Left kidney (tissue), 2 donors: ENCODE results near the gene IL24. TPM values are rescaled to one million over a fixed set of nuclear protein-coding genes. Genes with fewer than 3 reads are reported as not detected.
"Not testable (repeated sequence)": the region's sequence is repeated elsewhere in the genome, so short reads cannot be mapped to it uniquely, and the experiment has no call there.

Experiments
- DNase-seq: peaks from one replicate; pipeline ENCODE4 v3.0.0-alpha.2; 2013
- polyA plus RNA-seq: library from polyadenylated mRNA; unstranded; fragments of 120-200 nt; gene quantifications from one replicate; pipeline ENCODE4 v1.2.1, GENCODE V29; 2013; ENCODE audit not compliant: insufficient read length

IL24 gene
- polyA plus RNA-seq, 1 donor = 0.23 TPM

DNA sequence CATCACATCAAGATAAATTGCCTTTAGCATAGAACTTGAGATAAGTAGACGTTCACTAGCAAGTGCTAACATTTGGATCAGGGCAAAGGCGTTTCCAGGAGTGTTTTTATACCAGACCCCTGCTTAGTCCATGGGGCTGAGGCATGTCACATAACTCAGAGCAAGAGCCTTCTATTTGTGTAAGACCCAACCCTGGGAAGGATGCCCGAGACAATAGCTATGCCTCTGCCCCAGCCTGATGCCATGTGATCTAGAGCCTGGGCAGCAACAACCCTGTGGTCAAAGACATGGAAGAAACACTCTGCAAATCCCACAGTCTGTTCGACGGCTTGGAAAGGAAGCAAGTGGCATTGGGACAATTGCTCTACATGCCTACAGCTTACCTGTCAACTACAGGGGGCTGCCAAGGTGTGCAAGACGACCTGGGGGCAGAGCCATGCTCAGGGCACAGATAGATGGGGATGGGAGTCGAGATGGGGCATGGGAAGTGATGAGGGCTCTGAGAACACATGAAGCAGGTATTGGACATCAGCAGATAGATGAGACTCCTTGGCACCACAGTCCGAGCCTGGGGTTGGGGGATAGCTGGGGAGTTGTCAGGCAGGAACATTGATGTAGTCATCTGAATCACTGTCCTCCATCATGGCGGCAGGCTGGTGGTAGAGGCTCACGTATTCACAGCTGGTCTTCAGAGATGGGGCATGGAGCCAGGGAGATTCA lies 7.3 kb downstream of the IL24 start:
- no peak for DNase-seq

DNA sequence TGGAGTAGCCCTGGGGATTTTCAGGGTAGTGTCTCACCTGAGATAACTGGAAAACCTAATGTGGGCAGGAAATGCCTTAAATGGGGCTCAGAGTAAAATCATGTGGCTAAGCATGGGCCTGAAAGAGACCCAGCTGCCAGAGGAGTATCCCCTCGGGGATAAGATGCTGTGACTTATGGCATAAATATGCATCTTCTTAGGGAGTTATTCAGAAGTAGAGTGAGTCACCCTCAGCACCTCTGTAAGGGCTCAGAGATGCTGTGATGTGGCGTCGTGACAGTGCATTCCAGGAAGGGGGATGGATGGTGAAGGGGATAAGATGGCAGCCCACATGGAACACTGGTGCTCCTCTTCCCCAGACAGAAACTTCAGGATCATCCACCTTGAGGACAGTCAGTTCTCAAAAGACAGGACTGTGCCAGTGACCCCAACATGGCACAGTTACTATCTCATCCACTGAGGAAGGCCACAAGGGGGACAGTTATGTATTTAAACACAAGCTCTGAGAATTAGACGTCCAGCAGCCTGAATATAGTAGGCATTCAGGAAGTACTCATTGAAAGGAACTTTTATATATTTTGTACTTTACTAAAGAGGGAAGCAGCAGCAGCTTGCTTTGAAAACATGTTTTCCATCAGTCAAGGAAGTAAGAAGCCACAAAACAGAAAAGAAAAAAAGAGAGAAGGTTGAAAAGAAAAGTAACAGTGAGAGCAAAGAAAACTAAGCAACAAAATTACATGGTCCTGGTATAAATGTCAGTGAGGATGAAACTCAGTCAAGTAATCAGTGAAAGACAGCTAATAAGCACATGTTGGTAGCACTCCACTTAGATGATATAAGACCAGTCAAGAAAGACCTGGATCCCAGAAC lies 8.3 kb downstream of the IL24 start:
- DNase-seq = no peak

DNA sequence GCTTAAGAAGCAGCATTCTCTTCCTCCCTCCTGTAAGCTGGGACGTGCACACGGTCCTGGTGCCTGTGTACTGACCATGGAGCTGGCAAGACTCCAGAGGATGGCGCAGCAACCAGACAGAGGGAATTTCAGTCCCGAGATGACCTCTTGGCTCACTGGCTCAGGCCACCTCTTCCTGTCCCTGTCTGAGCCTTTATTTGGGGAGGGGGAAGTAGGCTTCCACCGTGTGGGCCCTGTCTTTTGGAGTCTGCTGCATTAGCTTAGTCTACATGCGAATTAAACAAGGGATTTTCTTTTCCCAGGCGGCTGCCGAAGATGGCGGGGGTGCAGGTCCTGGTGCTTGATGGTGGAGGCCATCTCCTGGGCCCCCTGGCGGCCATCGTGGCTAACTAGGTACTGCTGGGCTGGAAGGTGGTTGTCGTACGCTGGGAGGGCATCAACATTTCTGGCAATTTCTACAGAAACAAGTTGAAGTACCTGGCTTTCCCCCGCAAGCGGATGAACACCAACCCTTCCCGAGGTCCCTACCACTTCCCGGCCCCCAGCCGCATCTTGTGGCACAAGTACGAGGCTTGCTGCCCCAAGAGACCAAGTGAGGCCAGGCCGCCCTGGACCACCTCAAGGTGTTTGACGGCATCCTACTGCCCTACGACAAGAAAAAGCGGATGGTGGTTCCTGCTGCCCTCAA lies 10.2 kb downstream of the IL24 start:
- DNase-seq = no peak

DNA sequence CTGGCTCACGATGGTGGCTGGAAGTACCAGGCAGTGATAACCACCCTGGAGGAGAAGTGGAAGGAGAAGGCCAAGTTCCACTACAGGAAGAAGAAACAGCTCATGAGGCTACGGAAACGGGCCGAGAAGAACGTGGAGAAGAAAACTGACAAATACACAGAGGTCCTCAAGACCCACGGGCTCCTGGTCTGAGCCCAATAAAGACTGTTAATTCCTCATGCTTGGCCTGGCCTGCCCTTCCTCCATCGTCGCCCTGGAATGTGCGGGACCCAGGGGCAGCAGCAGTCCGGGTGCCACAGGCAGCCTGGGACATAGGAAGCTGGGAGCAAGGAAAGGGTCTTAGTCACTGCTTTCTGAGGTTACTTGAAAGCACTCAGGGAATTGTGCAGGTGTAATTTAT lies 10.8 kb downstream of the IL24 start:
- DNase-seq = no peak

DNA sequence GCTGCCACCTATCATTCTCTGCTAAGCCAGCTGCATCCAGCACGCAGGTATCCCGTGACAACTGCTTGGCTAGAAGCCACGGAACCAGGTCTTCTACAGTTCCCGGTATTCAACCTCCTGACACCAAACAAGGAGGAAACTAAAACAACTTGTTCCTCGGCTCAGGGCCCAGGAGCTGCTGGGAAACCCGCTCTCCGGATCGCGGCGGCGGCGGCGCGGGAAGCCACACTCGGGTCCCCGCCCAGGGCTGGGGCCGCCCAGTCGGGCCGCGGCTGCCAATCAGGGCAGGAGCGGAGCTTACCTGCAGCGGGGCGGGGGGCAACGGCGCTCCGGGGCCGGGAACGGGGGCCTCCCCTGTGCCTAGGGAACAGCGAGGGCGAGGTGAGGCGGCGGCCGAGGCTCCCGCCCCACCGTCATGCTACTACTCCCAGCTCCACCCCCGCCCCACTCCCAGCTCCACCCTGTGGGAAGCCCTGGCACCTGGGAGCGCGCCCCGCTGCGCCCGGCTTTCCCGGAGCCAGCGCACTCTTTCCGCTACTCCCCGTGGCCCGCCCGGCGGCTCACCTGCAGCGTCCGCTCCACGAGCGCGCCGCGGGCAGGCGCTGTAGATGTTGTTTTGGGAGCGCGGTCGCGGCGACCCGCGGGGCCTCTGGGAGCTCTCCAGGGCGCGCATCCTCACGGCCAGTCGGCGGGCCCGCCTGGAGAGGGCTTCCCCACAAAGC lies 12.1 kb downstream of the IL24 start:
- DNase-seq = peak; percentile 84

DNA sequence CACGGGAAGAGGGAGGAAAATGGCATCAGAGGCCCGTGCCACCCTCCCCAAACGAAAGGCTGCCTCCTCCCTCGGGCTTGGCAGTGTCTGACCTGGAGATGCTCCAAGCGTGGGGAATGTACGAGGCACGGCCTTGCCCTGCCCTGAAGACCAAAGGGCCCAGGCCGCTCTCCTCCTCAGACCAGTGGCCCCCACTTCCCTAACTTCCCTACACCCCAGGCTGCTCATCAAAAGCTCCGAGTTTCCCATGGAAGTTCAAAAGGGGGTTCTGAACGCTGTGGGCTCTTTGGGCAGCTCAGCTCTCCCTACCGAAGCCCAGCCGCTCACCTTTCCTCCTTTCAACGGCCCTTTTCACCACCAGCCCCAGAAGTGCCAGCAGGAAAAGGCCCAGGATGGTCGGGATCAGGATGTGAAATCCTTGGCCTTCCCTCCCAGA lies 12.7 kb downstream of the IL24 start:
- no peak for DNase-seq

DNA sequence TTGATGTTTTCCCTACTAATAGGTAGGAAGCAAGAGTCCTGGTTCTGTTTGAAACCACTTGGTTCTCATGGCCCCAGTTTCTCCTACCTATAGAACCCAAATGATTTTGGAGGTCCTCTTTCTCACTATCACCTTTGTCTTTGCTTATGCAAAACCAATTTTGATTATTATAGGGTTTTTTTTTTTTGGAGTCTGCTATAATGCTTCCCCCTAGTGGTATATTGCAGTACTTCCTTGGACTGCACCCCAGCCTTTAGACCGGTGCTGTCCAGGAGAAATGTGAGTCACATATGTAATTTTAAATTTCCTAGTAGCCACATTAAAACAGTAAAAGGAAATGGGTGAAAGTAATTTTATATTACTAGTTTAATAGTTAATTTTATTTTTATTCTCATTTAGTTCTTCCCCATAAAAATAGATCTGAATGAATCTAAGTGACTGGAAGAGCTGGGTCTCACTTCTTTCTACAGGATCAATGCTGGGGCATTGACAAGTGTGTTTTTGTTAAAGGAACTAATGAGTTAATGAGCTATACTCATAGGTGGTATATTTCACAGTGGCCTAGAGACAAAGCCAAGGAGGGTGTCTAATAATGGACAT lies 13.9 kb downstream of the IL24 start:
- DNase-seq = peak; percentile 51

DNA sequence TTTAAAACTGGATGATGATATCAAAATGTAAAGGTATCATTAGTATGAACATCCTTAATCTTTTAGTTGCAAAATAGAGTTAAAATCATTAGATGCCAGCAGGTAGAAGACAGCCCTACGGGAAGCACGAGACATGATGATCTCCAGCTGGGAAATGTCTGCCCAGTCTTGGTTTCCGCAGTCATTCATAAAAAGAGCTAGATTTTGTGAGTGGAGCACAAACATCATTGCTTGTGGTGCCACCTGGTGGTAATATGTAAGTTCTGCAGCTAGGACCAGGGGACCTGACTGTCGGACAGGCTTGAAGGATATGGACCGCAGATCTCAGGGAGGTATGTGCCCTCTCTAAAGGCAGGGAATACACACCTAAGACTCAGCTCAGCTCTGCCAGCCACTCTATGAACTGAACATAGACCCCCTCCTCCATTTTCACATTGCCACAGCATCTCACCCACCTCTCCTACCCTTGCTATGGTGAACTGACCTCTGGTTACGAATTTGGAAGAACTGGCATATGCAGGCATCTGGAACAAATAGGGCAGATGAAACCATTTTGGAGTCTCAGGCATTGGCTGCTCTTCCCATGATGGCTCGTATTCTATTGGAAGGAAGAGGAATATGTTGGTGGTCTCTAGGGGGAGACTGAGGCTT lies 15.3 kb downstream of the IL24 start:
- peak; percentile 83 for DNase-seq

DNA sequence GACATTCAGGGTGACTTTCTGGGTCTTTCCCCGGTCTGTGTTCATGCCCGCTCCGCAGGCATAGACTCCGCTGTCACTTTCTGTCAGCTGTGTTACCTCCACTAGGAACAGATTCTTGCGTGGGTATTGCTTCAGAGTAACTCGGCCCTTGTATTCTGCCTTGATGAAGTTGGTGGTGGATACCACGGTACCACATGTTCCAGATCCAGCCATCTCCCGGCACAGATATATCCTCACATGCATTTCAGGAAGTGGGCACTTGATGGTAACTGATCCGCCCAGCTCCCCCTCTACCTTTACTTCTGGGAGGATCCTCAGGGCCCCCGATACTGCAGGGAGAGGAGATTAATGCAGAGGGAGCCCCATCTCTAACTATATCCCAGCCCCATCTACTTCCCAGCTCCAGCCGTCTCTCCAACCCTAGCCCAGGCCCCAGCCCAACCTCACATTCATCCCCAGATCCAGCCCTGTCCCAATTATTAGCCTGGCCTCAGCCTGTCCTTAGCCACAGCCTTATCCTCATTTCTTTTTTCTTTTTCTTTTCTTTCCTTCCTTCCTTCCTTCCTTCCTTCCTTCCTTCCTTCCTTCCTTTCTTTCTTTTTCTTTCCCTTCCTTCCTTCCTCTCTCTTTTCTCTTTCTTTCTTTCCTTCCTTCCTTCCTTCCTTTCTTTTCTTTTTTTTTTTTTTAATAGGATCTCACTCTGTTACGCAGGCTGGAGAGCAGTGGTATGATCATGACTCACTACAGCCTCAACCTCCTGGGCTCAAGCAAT lies 16.7 kb downstream of the IL24 start:
- no peak for DNase-seq

DNA sequence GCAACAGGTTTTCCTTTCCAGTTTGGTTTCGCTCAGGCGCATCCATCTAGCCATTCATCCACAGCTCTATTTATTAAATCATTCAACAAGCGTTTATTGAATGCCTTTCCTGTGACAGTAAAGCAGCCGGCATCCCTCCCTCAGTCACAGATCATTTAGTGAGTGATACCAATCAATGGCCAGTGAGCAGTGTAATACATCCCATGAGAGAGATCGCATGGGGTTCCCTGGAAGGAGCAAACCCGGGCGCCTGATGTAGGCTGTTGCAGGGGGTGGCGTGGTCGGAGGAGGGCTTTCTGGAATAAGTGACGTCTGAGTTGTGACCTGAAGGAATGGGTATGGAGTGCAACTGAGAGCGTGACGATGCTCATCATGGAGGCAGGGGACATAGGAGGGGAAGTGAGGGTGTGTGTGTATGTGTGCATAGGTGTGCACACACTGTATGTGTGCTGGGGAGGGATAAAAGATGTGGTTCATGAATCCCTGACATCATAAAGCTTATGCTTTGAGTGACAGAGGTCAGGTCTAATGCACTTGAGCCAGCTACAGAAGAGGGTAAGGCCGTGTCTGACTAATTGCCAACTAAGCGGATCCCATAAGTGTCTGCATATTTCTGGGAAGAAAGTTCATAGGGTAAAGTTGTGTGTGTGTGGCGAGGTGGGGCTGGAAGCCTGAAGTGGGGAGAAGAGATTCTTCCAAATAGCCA lies 17.9 kb downstream of the IL24 start:
- DNase-seq = no peak

DNA sequence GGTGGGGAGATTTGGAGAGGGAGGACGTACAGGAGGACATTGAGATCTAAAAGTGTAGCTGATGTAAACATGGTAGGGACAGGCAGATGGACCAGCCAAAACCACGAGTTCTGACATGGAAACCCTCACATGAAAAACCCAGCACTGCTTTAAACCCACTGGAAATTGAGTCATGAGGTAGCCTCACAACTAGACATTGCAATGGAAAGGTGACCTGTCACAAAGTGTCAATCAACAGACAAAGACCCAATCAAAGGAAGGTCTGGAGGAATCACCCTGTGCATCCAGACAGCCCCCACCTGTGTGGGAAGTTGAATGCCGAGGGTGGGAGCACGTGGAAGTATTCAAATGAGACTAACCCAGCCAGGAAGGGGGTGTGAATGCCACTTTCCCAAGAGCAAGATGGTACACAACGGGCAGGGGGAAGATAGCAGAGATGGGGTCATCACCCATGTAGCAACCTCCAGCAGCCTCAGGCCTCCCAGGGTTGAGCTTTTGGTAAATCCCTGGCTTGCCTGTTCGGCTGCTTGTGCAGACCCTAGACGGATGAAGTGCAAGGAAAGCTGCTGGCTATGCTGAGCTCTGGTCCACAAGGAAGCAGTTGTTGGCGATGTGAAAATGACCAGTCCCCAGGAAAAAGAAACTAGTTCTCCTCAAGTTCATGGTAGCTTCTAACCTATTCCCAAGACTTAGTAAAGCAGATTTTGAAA lies 18.9 kb downstream of the IL24 start:
- no peak for DNase-seq

DNA sequence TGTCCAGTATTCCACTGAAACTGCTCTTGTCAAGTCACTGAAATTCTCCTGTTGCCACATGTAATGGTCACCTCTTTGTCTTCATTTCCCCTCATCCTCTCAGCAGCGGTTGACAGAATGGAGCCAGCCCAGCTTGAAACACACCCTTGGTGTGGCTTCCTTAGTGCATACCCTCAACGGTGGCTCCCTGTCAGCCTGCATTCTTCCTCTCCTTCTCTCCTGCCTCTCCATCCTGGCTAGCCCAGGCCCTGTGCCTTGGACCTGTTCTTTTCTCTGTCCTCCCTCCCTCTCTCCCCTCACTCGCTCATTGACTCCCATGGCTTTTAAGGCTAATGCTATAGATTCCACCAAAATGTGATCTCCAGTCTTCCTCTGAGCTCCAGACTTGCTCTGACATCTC lies 20.8 kb downstream of the IL24 start:
- no peak for DNase-seq

DNA sequence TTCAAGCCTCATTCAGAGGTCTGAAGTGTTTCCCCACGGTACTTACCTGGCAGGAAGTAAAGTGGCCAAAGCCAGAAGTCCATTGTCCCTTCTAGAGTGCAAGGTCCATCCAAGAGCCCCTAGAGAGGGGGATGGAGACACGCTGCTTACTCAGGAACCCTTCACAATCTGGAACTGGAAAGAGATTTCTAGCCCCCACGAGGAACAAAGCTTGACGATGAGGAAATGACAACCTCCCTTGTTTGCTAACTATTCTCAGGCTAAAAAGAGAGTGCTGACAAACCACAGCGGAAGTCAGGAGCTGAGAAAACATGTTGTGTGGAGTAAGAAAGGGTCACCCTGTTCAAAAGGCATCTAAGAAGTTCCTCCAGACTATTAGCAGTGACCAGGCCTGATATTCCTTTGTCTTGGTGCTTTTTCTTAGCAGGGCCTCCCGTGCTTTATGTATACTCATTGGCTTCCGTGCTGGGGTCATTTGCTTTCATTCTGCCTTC lies 24.6 kb downstream of the IL24 start, which contains the start of gene FCMR:
Gene FCMR (minus strand): TSS at position 170 of the 494 bp plus-strand sequence. CDS start 87 bp downstream, at position 83.
- no peak for DNase-seq

DNA sequence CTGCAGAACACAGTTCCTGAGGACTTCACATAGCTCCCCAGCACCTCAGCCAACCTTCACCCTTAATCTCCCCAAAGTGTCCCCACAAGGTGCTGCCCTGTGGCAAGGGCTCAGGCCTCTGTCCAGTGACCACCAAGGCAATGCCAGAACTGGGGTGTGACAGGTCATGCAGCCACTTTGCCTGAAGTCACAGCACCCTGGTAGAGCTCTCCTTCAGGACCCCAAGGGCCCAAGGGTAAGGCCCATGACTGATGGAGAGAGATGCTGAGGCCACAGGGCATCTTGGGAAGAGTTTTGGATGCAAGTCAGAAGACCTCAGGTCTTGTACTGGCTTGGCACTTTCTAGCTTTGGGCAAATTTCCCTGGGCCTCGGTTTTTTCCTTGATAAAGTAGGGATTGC lies 25.3 kb downstream of the IL24 start:
- no peak for DNase-seq

DNA sequence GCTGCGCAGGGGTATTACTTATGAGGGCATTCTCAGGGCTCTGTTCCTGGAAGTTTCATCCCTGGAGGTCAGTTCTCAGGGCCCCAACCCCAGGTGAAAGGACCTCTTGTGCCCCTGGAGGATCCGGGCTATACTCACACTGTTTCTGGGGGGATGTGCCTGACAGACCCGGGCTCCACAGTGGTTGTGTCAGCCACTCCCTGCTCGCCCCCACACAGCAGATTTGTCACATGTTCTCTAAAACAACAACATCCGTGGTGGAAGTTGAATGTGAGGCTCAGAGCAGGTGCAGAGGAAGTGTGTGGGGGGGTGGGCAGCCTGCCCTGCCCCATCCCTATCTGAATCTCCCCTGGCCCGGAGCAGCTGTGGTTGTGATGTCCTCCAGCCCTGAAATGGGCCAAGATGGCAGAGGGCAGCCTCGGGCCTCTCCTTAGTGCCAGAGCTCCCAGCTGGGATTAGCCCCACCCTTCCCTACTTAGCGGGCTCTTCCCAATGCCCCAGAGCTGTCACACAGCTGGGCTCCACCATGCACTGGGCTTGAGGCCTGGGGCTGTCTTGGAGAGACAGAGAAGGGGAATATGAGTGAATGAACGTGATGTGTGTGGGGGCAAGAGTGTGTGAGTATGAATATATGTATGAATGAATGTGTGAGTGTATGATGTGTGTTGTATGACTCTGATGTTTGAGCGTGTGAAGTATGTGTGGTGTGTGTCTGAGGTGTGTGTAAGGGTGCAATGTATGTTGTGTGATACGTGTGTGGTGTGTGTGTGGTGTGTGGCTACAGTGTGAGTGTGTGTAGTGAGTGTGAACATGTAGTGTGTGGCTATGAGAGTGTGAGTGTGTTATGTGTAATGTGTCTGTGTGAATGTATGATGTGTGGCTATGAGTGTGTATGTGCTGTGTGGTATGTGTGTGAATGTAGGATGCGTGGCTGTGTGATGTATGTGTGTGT lies 26.0 kb downstream of the IL24 start:
- DNase-seq = no peak

DNA sequence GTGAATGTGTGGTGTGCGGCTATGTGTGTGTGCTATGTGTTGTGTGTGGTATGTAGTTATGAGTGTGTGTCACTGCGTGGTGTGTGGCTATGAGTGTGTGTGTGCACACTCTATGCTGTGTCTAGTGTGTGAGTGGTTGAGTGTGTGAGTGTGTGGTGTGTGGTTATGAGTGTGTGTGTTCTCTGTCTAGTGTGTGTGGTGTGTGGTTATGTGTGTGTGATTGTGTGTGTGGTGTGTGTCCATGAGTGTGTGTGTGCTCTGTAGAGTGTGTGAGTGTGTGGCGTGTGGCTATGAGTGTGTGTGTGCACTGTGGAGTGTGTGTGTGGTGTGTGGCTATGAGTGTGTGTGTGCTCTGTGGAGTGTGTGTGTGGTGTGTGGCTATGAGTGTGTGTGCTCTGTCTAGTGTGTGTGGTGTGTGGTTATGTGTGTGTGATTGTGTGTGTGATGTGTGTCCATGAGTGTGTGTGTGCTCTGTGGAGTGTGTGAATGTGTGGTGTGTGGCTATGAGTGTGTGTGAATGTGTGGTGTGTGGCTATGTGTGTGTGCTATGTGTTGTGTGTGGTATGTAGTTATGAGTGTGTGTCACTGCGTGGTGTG lies 26.8 kb downstream of the IL24 start:
- not testable (repeated sequence) for DNase-seq

DNA sequence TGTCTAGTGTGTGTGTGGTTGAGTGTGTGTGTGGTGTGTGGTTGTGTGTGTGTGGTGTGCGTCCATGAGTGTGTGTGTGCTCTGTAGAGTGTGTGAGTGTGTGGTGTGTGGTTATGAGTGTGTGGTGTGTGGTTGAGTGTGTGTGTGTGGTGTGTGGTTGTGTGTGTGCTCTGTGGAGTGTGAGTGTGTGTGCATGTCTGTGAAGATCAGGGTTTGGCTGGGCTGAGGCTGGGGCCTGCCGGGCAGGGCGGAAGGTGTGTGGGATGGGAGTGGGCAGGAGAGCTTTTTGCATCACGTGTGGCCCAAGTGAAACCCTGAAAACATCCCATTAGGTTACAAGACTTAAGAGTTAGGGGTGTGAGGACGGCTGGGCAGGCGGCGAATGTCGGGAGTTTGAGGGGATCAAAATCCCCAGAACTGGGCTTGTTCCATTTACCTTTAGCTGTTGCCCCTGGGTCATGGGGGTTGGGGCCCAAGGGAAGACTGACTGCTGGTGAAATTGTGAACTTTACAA lies 27.4 kb downstream of the IL24 start:
- no peak for DNase-seq
